Adrenal gland (tissue), 12 donors: Measurements from ENCODE around the gene FASTK. TPM values are rescaled to one million over a fixed set of nuclear protein-coding genes. Genes with fewer than 3 reads are reported as not detected.

ENCODE experiments used
- DNase-seq, 7 donors: peaks; one replicate each; pipeline ENCODE4 v3.0.0-alpha.2; 2019 to 2020
- H3K27ac ChIP-seq, 5 donors: fragments of 200-600 bp; sonication (generic) in 4 of 5; 1 replicate in 3 of 5; 2 replicates in 2 of 5; pipeline versions ENCODE4 v1.5.1 to v1.8.0; 2016 to 2020; ENCODE audit warnings: mild to moderate bottlenecking in 1 of 5
- H3K27me3 ChIP-seq: fragments of 200-600 bp; 2 replicates; pipeline ENCODE4 v1.8.0; 2021
- H3K36me3 ChIP-seq, 2 donors: fragments of 200-600 bp; replicated peaks in 1 of 2; 1 replicate in 1 of 2; 2 replicates in 1 of 2; pipeline versions ENCODE4 v1.5.1 to v1.8.0; 2018 to 2022
- H3K4me1 ChIP-seq, 2 donors: fragments of 200-600 bp; replicated peaks in 1 of 2; 1 replicate in 1 of 2; 2 replicates in 1 of 2; pipeline versions ENCODE4 v1.5.1 to v1.8.0; 2018 to 2021
- H3K4me3 ChIP-seq, 4 donors: fragments of 200-600 bp; sonication (generic) in 3 of 4; one replicate each; pipeline ENCODE4 v1.5.1; 2016 to 2018
- H3K9me3 ChIP-seq, 3 donors: fragments of 200-600 bp; sonication (generic) in 1 of 3; replicated peaks in 1 of 3; 1 replicate in 2 of 3; 2 replicates in 1 of 3; pipeline versions ENCODE4 v1.5.1 to v1.8.0; 2016 to 2021
- POLR2A ChIP-seq, 2 donors: fragments of 450-650 bp; IDR thresholded peaks; one replicate each; pipeline ENCODE4 v1.6.1; 2017; ENCODE audit warnings: antibody characterized with exemption in 2 of 2, mild to moderate bottlenecking in 2 of 2, moderate library complexity in 1 of 2
- WGBS, 4 donors: extraction: QIAGEN DNeasy Blood & Tissue Kit in 2 of 4; methylation state at CpG; one replicate each; pipeline versions ENCODE4 v1.1.5 to v1.1.7; 2013 to 2017; 5-methylcytosine and 5-hydroxymethylcytosine counted together
- intact Hi-C, 2 donors: fragments of 100-400 bp; cut with DNase I; formaldehyde crosslinking; loops; one replicate each; pipeline versions ENCODE4 v1.14.1 to v1.15.0; 2022 to 2023
- polyA plus RNA-seq, 3 donors: library from polyadenylated mRNA; stranded (reverse); fragments of 200-250 nt in 2 of 3; fragments of 350-450 nt in 1 of 3; fragmentation: Illumina TruSeq in 1 of 3; extraction: RNeasy Lipid Tissue Mini Kit (QIAGEN cat#74804) in 1 of 3; gene quantifications; one replicate each; pipeline ENCODE4 v1.2.3, GENCODE V29; 2013 to 2014
- total RNA-seq, 9 donors: library from RNA; depleted of rRNA in 4 of 9; stranded (reverse); fragments of >200 nt in 4 of 9; fragments of 120-200 nt in 1 of 9; fragmentation: NEBNext Ultra II Directional in 1 of 9; extraction: Animal tissue kit (Norgen Biotek cat#: 25700) in 1 of 9; gene quantifications; one replicate each; pipeline versions ENCODE4 v1.1.0 to v1.2.4, GENCODE V29; 2013 to 2023
- TF ChIP-seq, protein P1 (sequence below), 6 experiments: fragments of 450-650 bp in 4 of 6; fragments of 200-600 bp in 2 of 6; sonication (generic) in 1 of 6; IDR thresholded peaks; 1 replicate in 5 of 6; 2 replicates in 1 of 6; pipeline versions ENCODE4 v1.5.1 to v1.8.0; 2016 to 2021; ENCODE audit warnings: antibody characterized with exemption in 6 of 6, mild to moderate bottlenecking in 2 of 6, moderate library complexity in 1 of 6
- donor health status: healthy with polysubstance abuse.
- donor health status: Bipolar disorder and iron deficiency.
- donor health status: DM: yes; HTN: yes; CAD: no.
- donor health status: DM: no; HTN: no; CAD: no.
- donor health status: DM: no; HTN: no; CAD: no.
- donor health status: DM: yes; HTN: yes; CAD: no.

Gene FASTK
- total and polyA plus RNA-seq, 12 donors: 21.4 to 516 (median 85.8) TPM

DNA sequence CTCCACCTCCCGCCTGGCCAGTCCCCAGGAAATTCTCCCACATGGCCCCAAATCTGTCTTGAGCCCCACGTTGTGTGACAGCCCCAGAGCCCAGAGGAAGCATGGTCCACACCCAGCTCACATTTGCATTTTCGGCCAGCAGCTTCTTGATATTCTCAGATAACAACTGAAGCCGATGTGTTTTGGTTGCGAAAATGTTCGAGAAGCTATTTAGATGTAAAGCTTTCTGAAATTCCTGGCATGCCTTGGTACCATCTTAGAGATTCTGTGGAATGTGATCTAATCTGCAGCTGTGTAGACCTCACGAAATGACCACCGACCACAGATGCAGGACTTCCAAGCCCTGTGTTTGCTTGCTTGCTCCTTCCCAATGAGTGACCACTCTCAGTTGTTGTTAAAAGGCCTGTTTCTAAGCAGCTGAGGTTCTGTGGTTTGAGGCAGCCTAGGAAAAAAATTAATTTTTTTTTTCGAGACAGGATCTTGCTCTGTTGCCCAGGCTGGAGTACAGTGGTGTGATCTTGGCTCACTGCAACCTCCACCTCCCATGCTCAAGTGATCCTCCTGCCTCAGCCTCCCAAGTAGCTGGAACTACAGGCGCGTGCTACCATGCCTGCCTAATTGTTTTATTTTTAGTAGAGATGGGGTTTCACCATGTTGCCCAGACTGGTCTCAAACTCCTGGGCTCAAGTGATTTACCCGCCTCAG is 12.4 kb downstream of the FASTK start:
- H3K4me1 ChIP-seq: peaks cover 0 to 4% of the 10 kb centered on the region in 2 donors
- no peaks in the 10 kb centered on the region for H3K27me3 ChIP-seq
- no peak overlapping the region for H3K4me3 ChIP-seq
- H3K27ac ChIP-seq: no peak overlapping the region
- peaks cover 0 to 93% of the 10 kb centered on the region in 2 donors for H3K36me3 ChIP-seq
- intact Hi-C loops: no loop called here
- DNase-seq: no peak
- no peak for TF ChIP-seq POLR2A (IDR thresholded peaks at IDR 0.05)
- TF ChIP-seq, protein P1, sequence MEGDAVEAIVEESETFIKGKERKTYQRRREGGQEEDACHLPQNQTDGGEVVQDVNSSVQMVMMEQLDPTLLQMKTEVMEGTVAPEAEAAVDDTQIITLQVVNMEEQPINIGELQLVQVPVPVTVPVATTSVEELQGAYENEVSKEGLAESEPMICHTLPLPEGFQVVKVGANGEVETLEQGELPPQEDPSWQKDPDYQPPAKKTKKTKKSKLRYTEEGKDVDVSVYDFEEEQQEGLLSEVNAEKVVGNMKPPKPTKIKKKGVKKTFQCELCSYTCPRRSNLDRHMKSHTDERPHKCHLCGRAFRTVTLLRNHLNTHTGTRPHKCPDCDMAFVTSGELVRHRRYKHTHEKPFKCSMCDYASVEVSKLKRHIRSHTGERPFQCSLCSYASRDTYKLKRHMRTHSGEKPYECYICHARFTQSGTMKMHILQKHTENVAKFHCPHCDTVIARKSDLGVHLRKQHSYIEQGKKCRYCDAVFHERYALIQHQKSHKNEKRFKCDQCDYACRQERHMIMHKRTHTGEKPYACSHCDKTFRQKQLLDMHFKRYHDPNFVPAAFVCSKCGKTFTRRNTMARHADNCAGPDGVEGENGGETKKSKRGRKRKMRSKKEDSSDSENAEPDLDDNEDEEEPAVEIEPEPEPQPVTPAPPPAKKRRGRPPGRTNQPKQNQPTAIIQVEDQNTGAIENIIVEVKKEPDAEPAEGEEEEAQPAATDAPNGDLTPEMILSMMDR (IDR thresholded peaks at IDR 0.05): no peak
- no peaks in the 10 kb centered on the region for H3K9me3 ChIP-seq
- WGBS, 4 donors: 86 to 91% (median 89%) methylated on average over 10 to 12 of the region's 12 CpGs

DNA sequence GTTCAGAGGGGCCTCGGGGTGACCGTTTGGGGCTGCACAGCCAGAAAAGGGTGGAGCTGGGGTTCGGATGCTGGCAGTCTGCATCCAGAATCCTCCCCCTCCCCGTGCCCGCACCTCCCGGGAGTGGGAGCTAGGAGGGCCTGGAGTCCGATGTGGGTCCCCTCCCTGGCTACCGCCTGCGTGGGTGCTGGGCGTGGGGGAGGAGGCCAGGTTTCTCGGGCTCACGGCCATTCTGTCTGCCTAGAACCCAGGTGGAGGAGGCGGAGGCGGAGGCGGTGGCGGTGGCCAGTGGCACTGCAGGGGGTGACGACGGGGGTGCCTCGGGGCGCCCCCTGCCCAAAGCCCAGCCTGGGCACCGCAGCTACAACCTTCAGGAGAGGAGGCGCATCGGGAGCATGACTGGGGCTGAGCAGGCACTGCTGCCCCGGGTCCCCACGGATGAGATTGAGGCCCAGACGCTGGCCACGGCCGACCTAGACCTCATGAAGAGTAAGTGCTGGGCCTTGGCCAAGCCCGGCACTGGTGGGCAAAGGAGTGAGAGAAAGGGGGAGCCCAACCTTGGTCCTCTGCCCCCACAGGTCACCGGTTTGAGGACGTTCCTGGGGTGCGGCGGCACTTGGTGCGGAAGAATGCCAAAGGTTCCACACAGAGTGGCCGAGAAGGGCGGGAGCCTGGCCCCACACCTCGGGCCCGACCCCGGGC is 14.2 kb downstream of the FASTK start:
- peaks cover 15 to 21% of the 10 kb centered on the region in 2 donors for H3K4me1 ChIP-seq
- DNase-seq: no peak
- no peak for TF ChIP-seq POLR2A (IDR thresholded peaks at IDR 0.05)
- TF ChIP-seq, protein P1 (IDR thresholded peaks at IDR 0.05): no peak
- H3K27ac ChIP-seq: no peak overlapping the region
- 79 to 93% (median 91%) methylated on average over 14 to 39 of the region's 39 CpGs for WGBS, 4 donors
- no peaks in the 10 kb centered on the region for H3K27me3 ChIP-seq
- peaks cover 0 to 75% of the 10 kb centered on the region in 2 donors for H3K36me3 ChIP-seq
- no peak overlapping the region for H3K4me3 ChIP-seq
- intact Hi-C loops: no loop called here
- no peaks in the 10 kb centered on the region for H3K9me3 ChIP-seq

DNA sequence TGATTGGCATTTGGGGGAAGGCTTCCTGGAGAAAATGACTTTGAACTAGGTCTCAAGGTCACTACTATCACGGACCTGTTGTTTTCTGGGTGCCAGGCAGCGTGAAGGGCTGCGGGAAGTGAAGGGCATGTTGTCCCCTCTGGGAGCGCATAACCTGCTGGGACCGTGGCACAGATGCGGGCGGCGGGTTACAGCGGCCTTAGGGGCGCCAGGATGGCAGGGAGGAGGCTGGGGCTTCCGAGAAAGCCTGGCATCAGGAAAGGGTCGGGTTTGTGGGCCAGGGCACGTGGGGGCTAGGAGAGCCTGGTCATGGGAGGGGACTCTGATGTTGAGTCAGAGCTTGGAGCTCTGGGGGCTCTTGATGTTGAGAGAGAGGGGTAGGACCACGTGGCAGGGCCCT is 15.1 kb downstream of the FASTK start:
- no peak for DNase-seq
- H3K9me3 ChIP-seq: no peaks in the 10 kb centered on the region
- intact Hi-C loops: no loop called here
- peaks cover 24 to 30% of the 10 kb centered on the region in 2 donors for H3K4me1 ChIP-seq
- no peaks in the 10 kb centered on the region for H3K27me3 ChIP-seq
- no peak overlapping the region for H3K4me3 ChIP-seq
- H3K36me3 ChIP-seq: peaks cover 0 to 66% of the 10 kb centered on the region in 2 donors
- whole genome bisulfite sequencing, 4 donors: 83 to 93% (median 88%) methylated on average over 13 to 14 of the region's 14 CpGs
- TF ChIP-seq, protein P1 (IDR thresholded peaks at IDR 0.05): no peak
- no peak for TF ChIP-seq POLR2A (IDR thresholded peaks at IDR 0.05)
- H3K27ac ChIP-seq: no peak overlapping the region

DNA sequence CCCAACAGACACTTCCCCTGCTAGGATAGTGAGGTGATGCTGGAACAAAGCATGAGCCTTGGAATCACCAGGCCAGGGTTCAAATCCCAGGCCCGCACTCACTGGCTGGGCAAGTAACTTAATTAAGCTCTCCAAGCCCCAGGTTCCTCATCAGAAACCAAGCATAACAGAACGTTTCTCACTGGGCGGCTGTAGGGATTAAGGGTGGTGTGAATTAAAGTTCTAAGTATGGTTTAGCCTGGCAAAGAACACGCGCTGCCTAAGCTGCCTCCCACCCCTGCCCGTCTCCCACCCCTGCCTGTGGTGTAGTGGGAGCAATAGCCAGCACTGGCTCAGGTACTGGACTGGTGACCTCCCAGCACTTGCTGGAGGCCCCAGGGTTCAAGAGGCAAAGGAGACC is 15.6 kb downstream of the FASTK start:
- intact Hi-C loops: no loop called here
- no peaks in the 10 kb centered on the region for H3K27me3 ChIP-seq
- H3K36me3 ChIP-seq: peaks cover 0 to 61% of the 10 kb centered on the region in 2 donors
- H3K4me1 ChIP-seq: peaks cover 29 to 34% of the 10 kb centered on the region in 2 donors
- no peak overlapping the region for H3K27ac ChIP-seq
- DNase-seq: no peak
- TF ChIP-seq, protein P1 (IDR thresholded peaks at IDR 0.05): no peak
- no peak for TF ChIP-seq POLR2A (IDR thresholded peaks at IDR 0.05)
- 90 to 97% (median 95%) methylated on average over 5 to 6 of the region's 6 CpGs for WGBS, 4 donors
- H3K9me3 ChIP-seq: no peaks in the 10 kb centered on the region
- no peak overlapping the region for H3K4me3 ChIP-seq
